Left ventricle myocardium inferior (tissue), 1 donor: ENCODE measurements around the gene ADAM8. TPM values are rescaled to one million over a fixed set of nuclear protein-coding genes. Genes with fewer than 3 reads are reported as not detected.

Source experiments
- DNase-seq: peaks from one replicate; pipeline ENCODE4 v3.0.0-alpha.2; 2020
- H3K27ac ChIP-seq: fragments of 200-600 bp; replicated peaks from 2 replicates; pipeline ENCODE4 v1.8.0; 2021
- H3K27me3 ChIP-seq: fragments of 200-600 bp; 2 replicates; pipeline ENCODE4 v1.8.0; 2021; ENCODE audit warnings: low read depth
- H3K36me3 ChIP-seq: fragments of 200-600 bp; 2 replicates; pipeline ENCODE4 v1.8.0; 2021
- H3K4me1 ChIP-seq: fragments of 200-600 bp; 2 replicates; pipeline ENCODE4 v1.8.0; 2021
- H3K4me3 ChIP-seq: fragments of 200-600 bp; 2 replicates; pipeline ENCODE4 v1.8.0; 2021; ENCODE audit warnings: mild to moderate bottlenecking, moderate library complexity
- H3K9me3 ChIP-seq: fragments of 200-600 bp; replicated peaks from 2 replicates; pipeline ENCODE4 v1.8.0; 2021
- CTCF ChIP-seq: fragments of 200-600 bp; IDR thresholded peaks from 2 replicates; pipeline ENCODE4 v1.8.0; 2021; ENCODE audit warnings: antibody characterized with exemption, mild to moderate bottlenecking, borderline replicate concordance
- intact Hi-C: fragments of 100-400 bp; cut with micrococcal nuclease; formaldehyde crosslinking; loops from one replicate; pipeline ENCODE4 v1.11.0; 2022
- total RNA-seq: library from RNA; stranded (reverse); fragmentation: NEBNext Ultra II Directional; extraction: Animal tissue kit (Norgen Biotek cat#: 25700); gene quantifications from one replicate; pipeline ENCODE4 v1.2.1, GENCODE V29; 2021
- donor health status: DM: no; HTN: yes; CAD: no; lungs with severe emphysema.

ADAM8 gene
- total RNA-seq, 1 donor from 2014 or later, result 1.4 TPM

DNA sequence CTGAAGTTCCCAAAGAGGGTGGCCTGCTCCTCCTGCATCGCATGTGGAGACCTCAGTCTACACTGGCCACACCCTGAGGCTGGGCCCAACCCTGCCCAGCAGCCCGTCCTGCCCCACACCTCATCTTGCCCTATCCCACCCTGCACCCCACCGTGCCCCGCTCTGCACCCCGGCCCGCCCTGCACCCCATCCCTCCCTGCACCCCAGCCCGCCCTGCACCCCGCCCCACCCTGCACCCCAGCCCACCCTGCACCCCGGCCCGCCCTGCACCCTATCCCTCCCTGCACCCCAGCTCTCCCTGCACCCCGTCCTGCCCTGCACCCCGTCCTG lies 24.5 kb downstream of the ADAM8 start:
- no peak overlapping the region for H3K4me3 ChIP-seq
- H3K36me3 ChIP-seq, result no peaks in the 10 kb centered on the region
- H3K9me3 ChIP-seq, result no peaks in the 10 kb centered on the region
- no peak for TF ChIP-seq CTCF
- DNase-seq, result no peak
- H3K27ac ChIP-seq, result no peak overlapping the region
- H3K4me1 ChIP-seq, result peaks cover 7% of the 10 kb centered on the region
- H3K27me3 ChIP-seq, result peaks cover 79% of the 10 kb centered on the region
- intact Hi-C loops, result no loop called here

DNA sequence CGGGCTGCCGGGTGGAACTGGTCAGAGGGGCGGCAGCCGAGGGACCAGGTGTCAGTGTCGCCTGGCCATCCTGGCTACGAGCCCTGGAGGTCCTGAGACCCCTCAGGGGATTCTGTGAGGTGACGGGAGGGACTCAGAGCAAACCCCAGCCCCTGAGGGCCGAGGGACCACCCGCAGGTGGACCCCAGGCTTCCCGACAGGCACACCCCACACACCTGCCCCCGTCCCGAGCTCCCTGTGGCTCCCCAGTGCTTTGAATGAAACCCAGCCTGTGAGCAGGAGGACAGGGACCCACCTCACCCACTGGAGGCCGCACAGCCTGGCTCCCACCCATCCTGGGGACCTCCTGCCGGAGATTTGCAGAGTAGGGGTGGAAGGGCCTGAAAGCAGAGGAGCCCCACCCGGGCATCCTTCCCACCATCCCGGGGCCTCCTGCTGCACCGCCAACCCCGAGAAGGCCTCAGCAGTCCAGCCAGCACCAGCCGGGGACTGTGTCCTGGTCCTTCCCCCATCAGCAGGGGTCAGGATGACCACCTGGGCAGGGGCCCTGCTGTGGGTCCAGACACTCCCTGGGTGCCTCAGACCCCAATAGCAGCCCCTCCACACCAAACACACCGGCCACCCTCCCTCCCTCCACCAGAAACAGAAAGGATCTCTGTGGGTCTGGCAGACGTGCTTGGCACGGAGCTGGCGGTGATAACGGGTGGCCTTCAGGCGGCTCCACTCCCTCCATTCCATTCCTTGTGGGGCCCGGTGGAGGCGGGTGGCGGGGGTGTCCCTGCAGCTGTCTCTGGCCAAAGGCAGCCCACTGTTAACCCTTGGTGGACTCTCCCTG lies 25.1 kb downstream of the ADAM8 start:
- peaks cover 84% of the 10 kb centered on the region for H3K27me3 ChIP-seq
- intact Hi-C loops, result no loop called here
- H3K36me3 ChIP-seq, result no peaks in the 10 kb centered on the region
- H3K27ac ChIP-seq, result no peak overlapping the region
- no peak for TF ChIP-seq CTCF
- no peak for DNase-seq
- peaks cover 5% of the 10 kb centered on the region for H3K4me1 ChIP-seq
- no peak overlapping the region for H3K4me3 ChIP-seq
- no peaks in the 10 kb centered on the region for H3K9me3 ChIP-seq

- Histone ChIP-seq H3K4me1 (peaks cover 5% of the 10 kb centered on the region), H3K4me3 (no peak overlapping the region), H3K36me3 (no peaks in the 10 kb centered on the region), H3K9me3 (no peaks in the 10 kb centered on the region), H3K27ac (no peak overlapping the region), H3K27me3 (peaks cover 87% of the 10 kb centered on the region)
- no peak for DNase-seq
- intact Hi-C loops, result no loop called here
- TF ChIP-seq CTCF, result no peak
Measured at GRCh38 chr10:133249975-133250754, 26.5 kb downstream of the ADAM8 start.

DNA sequence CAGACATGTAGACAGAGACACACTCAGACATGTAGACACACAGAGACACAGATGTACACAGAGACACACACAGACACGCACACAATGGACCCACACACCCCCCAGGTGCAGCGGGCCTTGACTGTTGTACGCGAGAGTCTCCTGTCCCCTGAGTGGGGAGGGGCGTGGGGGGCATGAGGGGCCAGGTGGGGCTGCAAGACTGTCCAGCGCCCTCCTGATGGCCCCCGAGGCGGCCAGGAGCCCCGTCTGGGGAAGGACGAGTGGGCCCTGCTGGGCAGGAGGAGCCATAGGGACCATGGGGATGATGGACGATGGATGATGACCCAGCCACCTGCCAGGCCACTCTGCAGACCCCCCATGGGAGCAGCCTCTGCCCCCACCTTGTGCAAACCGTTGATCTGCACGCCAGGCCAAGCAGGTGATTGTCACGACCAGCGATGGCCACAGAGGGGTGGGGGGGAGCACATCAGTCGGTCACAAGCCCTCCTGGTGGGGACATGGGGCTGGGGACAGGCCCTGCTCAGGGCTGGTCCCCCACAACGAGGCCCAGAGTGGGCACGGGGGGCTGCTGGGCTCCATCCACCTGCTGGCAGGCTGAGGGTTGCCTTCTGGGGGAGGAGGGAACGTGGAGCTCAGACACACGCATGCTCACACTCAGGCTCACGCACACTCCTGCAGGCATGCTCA lies 27.4 kb downstream of the ADAM8 start:
- Histone ChIP-seq H3K36me3 (no peaks in the 10 kb centered on the region), H3K27ac (no peak overlapping the region), H3K27me3 (peaks cover 89% of the 10 kb centered on the region), H3K4me3 (no peak overlapping the region), H3K4me1 (peaks cover 5% of the 10 kb centered on the region), H3K9me3 (no peaks in the 10 kb centered on the region)
- no peak for TF ChIP-seq CTCF
- DNase-seq, result no peak
- intact Hi-C loops, result no loop called here

GRCh38 chr10:133248334-133248715 lies 28.3 kb downstream of the ADAM8 start:
- DNase-seq, result no peak
- H3K27ac ChIP-seq, result no peak overlapping the region
- no peaks in the 10 kb centered on the region for H3K9me3 ChIP-seq
- TF ChIP-seq CTCF, result no peak
- intact Hi-C loops, result no loop called here
- H3K36me3 ChIP-seq, result no peaks in the 10 kb centered on the region
- H3K4me1 ChIP-seq, result peaks cover 5% of the 10 kb centered on the region
- H3K4me3 ChIP-seq, result no peak overlapping the region
- H3K27me3 ChIP-seq, result peaks cover 92% of the 10 kb centered on the region
